MCF 10A (cell line): ENCODE results near the gene LYSMD1. TPM values are rescaled to one million over a fixed set of nuclear protein-coding genes. Genes with fewer than 3 reads are reported as not detected.

Experiments
- BruUV-seq: library from RNA; stranded (reverse); fragments of 400-500 nt; replicated peaks from 2 replicates; lab custom pipeline; 2021; lab: Mats Ljungman, UMichigan
- CTCF ChIA-PET: fragments of 300-600 bp; sonication (Branson Sonifier 250); formaldehyde crosslinking; extraction: SDS; loops from one replicate; lab custom pipeline; 2021; ENCODE audit warnings: antibody characterized with exemption, inconsistent platforms; lab: Yijun Ruan, JAX
- POLR2A ChIA-PET: fragments of 300-600, 350-650 bp; sonication (Branson Sonifier 250); formaldehyde crosslinking; extraction: SDS; loops from one replicate; lab custom pipeline; 2020; ENCODE audit warnings: antibody characterized with exemption, inconsistent platforms; lab: Yijun Ruan, JAX
- DNase-seq: peaks from one replicate; pipeline ENCODE4 v3.0.0-alpha.2; 2018; ENCODE audit not compliant: unreplicated experiment
- H3K27ac Mint-ChIP-seq: one replicate; pipeline ENCODE4 v1.8.0; 2022; ENCODE audit warnings: mild to moderate bottlenecking, low read depth, mixed read lengths; ENCODE audit not compliant: unreplicated experiment
- H3K27me3 Mint-ChIP-seq: one replicate; pipeline ENCODE4 v1.8.0; 2022; ENCODE audit warnings: mixed read lengths; ENCODE audit not compliant: insufficient read depth, unreplicated experiment
- H3K36me3 Mint-ChIP-seq: one replicate; pipeline ENCODE4 v1.8.0; 2022; ENCODE audit warnings: mild to moderate bottlenecking, moderate library complexity, mixed read lengths; ENCODE audit not compliant: insufficient read depth, unreplicated experiment
- H3K4me1 Mint-ChIP-seq: one replicate; pipeline ENCODE4 v1.8.0; 2022; ENCODE audit warnings: mixed read lengths; ENCODE audit not compliant: insufficient read depth, unreplicated experiment
- H3K4me3 Mint-ChIP-seq: one replicate; pipeline ENCODE4 v1.8.0; 2022; ENCODE audit warnings: mild to moderate bottlenecking, moderate library complexity, mixed read lengths; ENCODE audit not compliant: unreplicated experiment
- H3K9me3 Mint-ChIP-seq: one replicate; pipeline ENCODE4 v1.8.0; 2022; ENCODE audit warnings: mixed read lengths; ENCODE audit not compliant: unreplicated experiment
- CTCF ChIP-seq: fragments of 200-600 bp; IDR thresholded peaks from one replicate; pipeline ENCODE4 v1.8.0; 2022; ENCODE audit warnings: antibody characterized with exemption, mild to moderate bottlenecking; ENCODE audit not compliant: unreplicated experiment
- intact Hi-C: fragments of 100-400 bp; cut with micrococcal nuclease; formaldehyde crosslinking; loops from 2 replicates; pipeline ENCODE4 v1.14.1; 2022
- total RNA-seq: library from RNA; stranded (reverse); gene quantifications from 2 replicates; pipeline ENCODE4 v1.2.3, GENCODE V29; 2022

The LYSMD1 gene
- total RNA-seq, 1 experiment from 2014 or later, result 14.4 TPM

- H3K27me3 Mint-ChIP-seq, result no peaks in the 10 kb centered on the region
- TF ChIP-seq CTCF, result no peak
- no peak for DNase-seq
- no peaks in the 10 kb centered on the region for H3K36me3 Mint-ChIP-seq
- intact Hi-C loops, result no loop called here
- H3K27ac Mint-ChIP-seq, result no peak overlapping the region
- no TSS peak for BruUV-seq
- H3K4me3 Mint-ChIP-seq, result no peak overlapping the region
- peaks cover 10% of the 10 kb centered on the region for H3K4me1 Mint-ChIP-seq
- ChIA-PET POLR2A (interaction anchor here (0.8 to 2.4 kb wide), 3 partner anchors 14 to 18 kb away, joined by 3 to 6 read pairs (median 5); no protein-coding TSS in a partner anchor), CTCF (interaction anchor here (0.6 to 2.3 kb wide), 3 partner anchors 27 to 46 kb away, joined by 3 to 15 read pairs (median 4); partner anchors contain the start of gene VPS72)
- no peaks in the 10 kb centered on the region for H3K9me3 Mint-ChIP-seq
These were observed 21.7 kb downstream of the LYSMD1 start for GRCh38 chr1:151143986-151144385.

- H3K4me3 Mint-ChIP-seq, result no peak overlapping the region
- no TSS peak for BruUV-seq
- ChIA-PET POLR2A (interaction anchor here (2.4 kb wide), 1 partner anchor 17 kb away, joined by 6 read pairs; no protein-coding TSS in a partner anchor), CTCF (interaction anchor here (1.3 to 2.6 kb wide), 3 partner anchors 12 to 44 kb away, joined by 4 to 15 read pairs (median 11); partner anchors contain the start of gene TNFAIP8L2)
- intact Hi-C loops, result no loop called here
- H3K27me3 Mint-ChIP-seq, result no peaks in the 10 kb centered on the region
- H3K9me3 Mint-ChIP-seq, result no peaks in the 10 kb centered on the region
- no peak for DNase-seq
- TF ChIP-seq CTCF, result no peak
- peaks cover 10% of the 10 kb centered on the region for H3K4me1 Mint-ChIP-seq
- H3K36me3 Mint-ChIP-seq, result peaks cover 6% of the 10 kb centered on the region
- H3K27ac Mint-ChIP-seq, result no peak overlapping the region
These were observed 22.7 kb downstream of the LYSMD1 start for GRCh38 chr1:151143057-151143435.

- CTCF ChIA-PET, result interaction anchor here (0.5 to 2.6 kb wide), 9 partner anchors 13 to 169 kb away, joined by 3 to 11 read pairs (median 4); partner anchors contain the start of gene TNFAIP8L2
- Mint-ChIP-seq H3K9me3 (no peaks in the 10 kb centered on the region), H3K36me3 (peaks cover 6% of the 10 kb centered on the region), H3K4me3 (no peak overlapping the region), H3K27me3 (no peaks in the 10 kb centered on the region), H3K27ac (no peak overlapping the region), H3K4me1 (peaks cover 10% of the 10 kb centered on the region)
- POLR2A ChIA-PET, result interaction anchor here (1.2 kb wide), 1 partner anchor 72 kb away, joined by 5 read pairs; no protein-coding TSS in a partner anchor
- DNase-seq, result no peak
- BruUV-seq, result no TSS peak
- no peak for TF ChIP-seq CTCF
- intact Hi-C loops, result no loop called here
These were observed 23.2 kb downstream of the LYSMD1 start for GRCh38 chr1:151142411-151143056.

GRCh38 chr1:151137789-151138188 is 27.9 kb downstream of the LYSMD1 start:
- Mint-ChIP-seq H3K4me1 (no peaks in the 10 kb centered on the region), H3K9me3 (no peaks in the 10 kb centered on the region), H3K27me3 (no peaks in the 10 kb centered on the region), H3K36me3 (peaks cover 6% of the 10 kb centered on the region), H3K4me3 (no peak overlapping the region), H3K27ac (no peak overlapping the region)
- intact Hi-C loops, result no loop called here
- BruUV-seq, result no TSS peak
- CTCF ChIA-PET, result interaction anchor here (0.6 to 1.6 kb wide), 2 partner anchors 18 to 1065 kb away, joined by 4 to 6 read pairs; no protein-coding TSS in a partner anchor
- no peak for TF ChIP-seq CTCF
- POLR2A ChIA-PET, result no interaction called here
- no peak for DNase-seq
